Measurements from ENCODE around the gene DDAH1. TPM values are rescaled to one million over a fixed set of nuclear protein-coding genes. Genes with fewer than 3 reads are reported as not detected.

DDAH1 gene
- polyA plus RNA-seq, 1 donor from 2014 or later: 42.7 TPM

DNA sequence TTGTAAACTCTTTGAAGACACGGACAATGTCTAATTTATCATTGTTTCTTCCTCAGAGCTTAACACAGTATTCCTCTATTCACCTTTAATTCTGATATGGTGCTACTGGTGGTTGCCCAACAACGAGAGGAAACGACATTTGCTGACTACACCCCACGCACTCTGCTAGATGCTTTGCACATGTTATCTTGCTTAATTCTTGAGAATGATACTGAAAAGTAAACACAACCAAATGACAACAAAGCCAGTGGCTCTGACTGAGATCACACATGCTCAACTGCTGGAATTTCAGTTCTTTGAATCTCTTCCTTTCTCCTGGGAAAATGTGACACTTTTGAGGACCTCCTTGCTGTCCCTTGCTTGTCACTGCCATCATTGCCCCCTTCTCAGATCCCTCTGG is 37.2 kb upstream of the DDAH1 start:
- no peaks in the 10 kb centered on the region for H3F3A ChIP-seq (ENCODE audit: insufficient read depth, low read length, poor library complexity, severe bottlenecking)
- no peaks in the 10 kb centered on the region for H4K20me1 ChIP-seq (ENCODE audit: insufficient read depth)
- no peak overlapping the region for H2AFZ ChIP-seq (ENCODE audit: low read depth, low read length)
- no peak for TF ChIP-seq RAD21 (conservative IDR thresholded peaks at IDR 0.05)
- no peak for TF ChIP-seq SMC3 (conservative IDR thresholded peaks at IDR 0.05; ENCODE audit: poor library complexity)
- H3K9me2 ChIP-seq (ENCODE audit: insufficient read depth, low read length): no peaks in the 10 kb centered on the region
- H3K4me3 ChIP-seq (ENCODE audit: low read length): no peak overlapping the region
- H3K9me3 ChIP-seq (ENCODE audit: low read length): no peaks in the 10 kb centered on the region
- no peak overlapping the region for H3K4me2 ChIP-seq (ENCODE audit: low read length)
- H3K27ac ChIP-seq (ENCODE audit: low read length): no peak overlapping the region
- no peaks in the 10 kb centered on the region for H3K27me3 ChIP-seq (ENCODE audit: insufficient read depth, low read depth, low read length)
- no peaks in the 10 kb centered on the region for H3K36me3 ChIP-seq (ENCODE audit: insufficient read depth, low read length)
- H3K9ac ChIP-seq (ENCODE audit: low read length): no peak overlapping the region
- H3K79me2 ChIP-seq (replicated peaks; ENCODE audit: insufficient read depth, low read length): no peaks in the 10 kb centered on the region

DNA sequence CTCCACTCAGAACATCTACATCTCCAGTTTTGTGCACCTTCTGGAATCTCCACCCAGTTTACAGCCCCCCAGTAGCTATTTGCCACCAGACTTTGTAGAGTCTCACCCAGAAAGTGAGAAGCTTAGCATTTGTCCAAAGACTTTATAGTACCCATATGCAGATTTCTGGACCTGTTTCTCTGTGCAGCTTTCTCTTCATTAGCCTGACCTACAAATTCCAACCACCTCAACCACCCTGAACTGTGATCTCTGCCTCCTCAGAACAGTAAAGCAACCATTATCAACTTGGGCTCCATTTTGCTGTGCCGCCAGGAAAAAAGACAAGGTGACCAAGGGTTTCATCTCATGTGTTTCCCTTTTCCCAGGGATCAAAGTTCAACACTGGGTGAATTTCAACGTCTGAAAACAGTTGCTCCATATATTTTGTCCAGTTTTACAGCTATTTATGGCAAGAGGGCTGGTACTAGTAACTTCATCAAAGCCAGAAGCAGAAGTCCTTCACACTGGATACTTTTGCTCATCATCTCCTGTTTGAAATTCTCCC is 36.5 kb upstream of the DDAH1 start:
- H3K36me3 ChIP-seq (ENCODE audit: insufficient read depth, low read length): no peaks in the 10 kb centered on the region
- no peaks in the 10 kb centered on the region for H3K79me2 ChIP-seq (replicated peaks; ENCODE audit: insufficient read depth, low read length)
- H3K27me3 ChIP-seq (ENCODE audit: insufficient read depth, low read depth, low read length): no peaks in the 10 kb centered on the region
- no peak overlapping the region for H3K9ac ChIP-seq (ENCODE audit: low read length)
- H3K9me3 ChIP-seq (ENCODE audit: low read length): no peaks in the 10 kb centered on the region
- no peak overlapping the region for H3K4me2 ChIP-seq (ENCODE audit: low read length)
- no peaks in the 10 kb centered on the region for H4K20me1 ChIP-seq (ENCODE audit: insufficient read depth)
- H2AFZ ChIP-seq (ENCODE audit: low read depth, low read length): no peak overlapping the region
- no peaks in the 10 kb centered on the region for H3F3A ChIP-seq (ENCODE audit: insufficient read depth, low read length, poor library complexity, severe bottlenecking)
- no peak overlapping the region for H3K27ac ChIP-seq (ENCODE audit: low read length)
- H3K9me2 ChIP-seq (ENCODE audit: insufficient read depth, low read length): no peaks in the 10 kb centered on the region
- TF ChIP-seq EZH2 (IDR thresholded peaks at IDR 0.05; ENCODE audit: borderline replicate concordance, insufficient read depth, low read length, poor library complexity, severe bottlenecking): no peak
- no peak for TF ChIP-seq MXI1 (conservative IDR thresholded peaks at IDR 0.05; ENCODE audit: poor library complexity, severe bottlenecking)
- no peak for TF ChIP-seq EP300 (conservative IDR thresholded peaks at IDR 0.05; ENCODE audit: poor library complexity, severe bottlenecking)
- TF ChIP-seq, protein P1, sequence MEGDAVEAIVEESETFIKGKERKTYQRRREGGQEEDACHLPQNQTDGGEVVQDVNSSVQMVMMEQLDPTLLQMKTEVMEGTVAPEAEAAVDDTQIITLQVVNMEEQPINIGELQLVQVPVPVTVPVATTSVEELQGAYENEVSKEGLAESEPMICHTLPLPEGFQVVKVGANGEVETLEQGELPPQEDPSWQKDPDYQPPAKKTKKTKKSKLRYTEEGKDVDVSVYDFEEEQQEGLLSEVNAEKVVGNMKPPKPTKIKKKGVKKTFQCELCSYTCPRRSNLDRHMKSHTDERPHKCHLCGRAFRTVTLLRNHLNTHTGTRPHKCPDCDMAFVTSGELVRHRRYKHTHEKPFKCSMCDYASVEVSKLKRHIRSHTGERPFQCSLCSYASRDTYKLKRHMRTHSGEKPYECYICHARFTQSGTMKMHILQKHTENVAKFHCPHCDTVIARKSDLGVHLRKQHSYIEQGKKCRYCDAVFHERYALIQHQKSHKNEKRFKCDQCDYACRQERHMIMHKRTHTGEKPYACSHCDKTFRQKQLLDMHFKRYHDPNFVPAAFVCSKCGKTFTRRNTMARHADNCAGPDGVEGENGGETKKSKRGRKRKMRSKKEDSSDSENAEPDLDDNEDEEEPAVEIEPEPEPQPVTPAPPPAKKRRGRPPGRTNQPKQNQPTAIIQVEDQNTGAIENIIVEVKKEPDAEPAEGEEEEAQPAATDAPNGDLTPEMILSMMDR (IDR thresholded peaks at IDR 0.05; ENCODE audit: poor library complexity, severe bottlenecking): no peak
- TF ChIP-seq POLR2AphosphoS5 (IDR thresholded peaks at IDR 0.05): no peak
- TF ChIP-seq RAD21 (conservative IDR thresholded peaks at IDR 0.05): no peak
- no peak for TF ChIP-seq SMC3 (conservative IDR thresholded peaks at IDR 0.05; ENCODE audit: poor library complexity)
- TF ChIP-seq, protein P2, sequence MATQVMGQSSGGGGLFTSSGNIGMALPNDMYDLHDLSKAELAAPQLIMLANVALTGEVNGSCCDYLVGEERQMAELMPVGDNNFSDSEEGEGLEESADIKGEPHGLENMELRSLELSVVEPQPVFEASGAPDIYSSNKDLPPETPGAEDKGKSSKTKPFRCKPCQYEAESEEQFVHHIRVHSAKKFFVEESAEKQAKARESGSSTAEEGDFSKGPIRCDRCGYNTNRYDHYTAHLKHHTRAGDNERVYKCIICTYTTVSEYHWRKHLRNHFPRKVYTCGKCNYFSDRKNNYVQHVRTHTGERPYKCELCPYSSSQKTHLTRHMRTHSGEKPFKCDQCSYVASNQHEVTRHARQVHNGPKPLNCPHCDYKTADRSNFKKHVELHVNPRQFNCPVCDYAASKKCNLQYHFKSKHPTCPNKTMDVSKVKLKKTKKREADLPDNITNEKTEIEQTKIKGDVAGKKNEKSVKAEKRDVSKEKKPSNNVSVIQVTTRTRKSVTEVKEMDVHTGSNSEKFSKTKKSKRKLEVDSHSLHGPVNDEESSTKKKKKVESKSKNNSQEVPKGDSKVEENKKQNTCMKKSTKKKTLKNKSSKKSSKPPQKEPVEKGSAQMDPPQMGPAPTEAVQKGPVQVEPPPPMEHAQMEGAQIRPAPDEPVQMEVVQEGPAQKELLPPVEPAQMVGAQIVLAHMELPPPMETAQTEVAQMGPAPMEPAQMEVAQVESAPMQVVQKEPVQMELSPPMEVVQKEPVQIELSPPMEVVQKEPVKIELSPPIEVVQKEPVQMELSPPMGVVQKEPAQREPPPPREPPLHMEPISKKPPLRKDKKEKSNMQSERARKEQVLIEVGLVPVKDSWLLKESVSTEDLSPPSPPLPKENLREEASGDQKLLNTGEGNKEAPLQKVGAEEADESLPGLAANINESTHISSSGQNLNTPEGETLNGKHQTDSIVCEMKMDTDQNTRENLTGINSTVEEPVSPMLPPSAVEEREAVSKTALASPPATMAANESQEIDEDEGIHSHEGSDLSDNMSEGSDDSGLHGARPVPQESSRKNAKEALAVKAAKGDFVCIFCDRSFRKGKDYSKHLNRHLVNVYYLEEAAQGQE (IDR thresholded peaks at IDR 0.05; ENCODE audit: borderline replicate concordance): no peak
- TF ChIP-seq TAF1 (IDR thresholded peaks at IDR 0.05; ENCODE audit: low read depth): no peak
- no peak overlapping the region for H3K4me3 ChIP-seq (ENCODE audit: low read length)

Data from neural cell (in vitro differentiated cells).